ENCODE data around the gene TMEM253.
A peak's percentile ranks its signal among the peaks of the same experiment; 100 is the strongest.

The TMEM253 gene

GRCh38 chr14:21097636-21098075, 3.2 kb upstream of the TMEM253 start:
- H3K27ac ChIP-seq (ENCODE audit: extremely low read depth, low read depth, low read length), result peak overlapping the region; percentile 72
- peaks cover 0 to 7% of the 10 kb centered on the region in 2 experiments; a peak in 1 of 3 replicates for H3K36me3 ChIP-seq (ENCODE audit: control insufficient read depth in 2 of 2, insufficient read depth in 1 of 2, low read length in 2 of 2)
- no peaks in the 10 kb centered on the region for H3K9me3 ChIP-seq (ENCODE audit: control insufficient read depth, insufficient read depth, low read depth, low read length)
- ChIA-PET POLR2A (interaction anchor here (1.4 to 2.9 kb wide), 3 partner anchors 10 to 34 kb away, joined by 3 to 18 read pairs (median 4); partner anchors contain the start of gene ARHGEF40), CTCF (interaction anchor here (0.6 to 6.9 kb wide), 5 partner anchors 9 to 231 kb away, joined by 3 to 136 read pairs (median 6); no protein-coding TSS in a partner anchor)
- peak overlapping the region; percentile 35 for H3K4me3 ChIP-seq (ENCODE audit: low read depth, low read length)
- TF ChIP-seq ZNF785 (tag by site-specific recombination; IDR thresholded peaks at IDR 0.05) (no peak), ZBTB48 (tag by site-specific recombination; IDR thresholded peaks at IDR 0.05) (peak; percentile 8; the same call in 1 of the 2 replicates), PATZ1 (tag by site-specific recombination; IDR thresholded peaks at IDR 0.05) (0 out of 2 replicates have a peak, but pooled peaks have one; percentile 11), ZNF433 (tag by site-specific recombination; IDR thresholded peaks at IDR 0.05; ENCODE audit: low read depth) (no peak), ZNF398 (tag by site-specific recombination; IDR thresholded peaks at IDR 0.05) (peak; percentile 28; the same call in 1 of the 2 replicates), ZNF341 (tag by site-specific recombination; IDR thresholded peaks at IDR 0.05; ENCODE audit: low read depth) (peak; percentile 20; the same call in 1 of the 2 replicates)
- H3K4me1 ChIP-seq (ENCODE audit: control insufficient read depth, insufficient read depth, low read length), result peaks cover 20% of the 10 kb centered on the region

GRCh38 chr14:21098076-21098891, 2.6 kb upstream of the TMEM253 start, which contains the start of gene ZNF219:
ZNF219 (minus strand) TSS chr14:21098655; CDS start chr14:21093591, 5,064 bp downstream.
- CTCF ChIA-PET, result interaction anchor here (1.3 to 6.9 kb wide), 4 partner anchors 9 to 82 kb away, joined by 6 to 136 read pairs (median 7); no protein-coding TSS in a partner anchor
- Histone ChIP-seq H3K4me3 (ENCODE audit: low read depth, low read length) (peak within 1 kb of the TSS; percentile 56), H3K4me1 (ENCODE audit: control insufficient read depth, insufficient read depth, low read length) (peaks cover 23% of the 10 kb centered on the region)
- no peak for TF ChIP-seq KLF10 (tag by site-specific recombination; IDR thresholded peaks at IDR 0.05)
- TF ChIP-seq PATZ1 (tag by site-specific recombination; IDR thresholded peaks at IDR 0.05), result peak; percentile 75
- no peak for TF ChIP-seq ZSCAN5A (tag by site-specific recombination; IDR thresholded peaks at IDR 0.05)
- TF ChIP-seq ZNF341 (tag by site-specific recombination; IDR thresholded peaks at IDR 0.05; ENCODE audit: low read depth), result peak; percentile 82
- TF ChIP-seq ZBTB6 (tag by site-specific recombination; IDR thresholded peaks at IDR 0.05), result 0 out of 2 replicates have a peak, but pooled peaks have one; percentile 23
- peak; percentile 53; the same call in 1 of the 2 replicates for TF ChIP-seq ZNF398 (tag by site-specific recombination; IDR thresholded peaks at IDR 0.05)
- peak; percentile 65 for TF ChIP-seq SP3 (tag by site-specific recombination; IDR thresholded peaks at IDR 0.05)
- no peak for TF ChIP-seq ZNF510 (tag by site-specific recombination; IDR thresholded peaks at IDR 0.05; ENCODE audit: insufficient replicate concordance)
- TF ChIP-seq IKZF3 (tag by site-specific recombination; IDR thresholded peaks at IDR 0.05), result peak; percentile 41; the same call in 1 of the 2 replicates
- peak; percentile 27 for TF ChIP-seq ZBTB26 (tag by site-specific recombination; optimal IDR thresholded peaks at IDR 0.05)
- TF ChIP-seq ZNF600 (tag by site-specific recombination; IDR thresholded peaks at IDR 0.05), result peak; percentile 71
- 0 out of 2 replicates have a peak, but pooled peaks have one; percentile 13 for TF ChIP-seq KLF8 (tag by site-specific recombination; IDR thresholded peaks at IDR 0.05)
- TF ChIP-seq ZSCAN18 (tag by site-specific recombination; IDR thresholded peaks at IDR 0.05), result no peak

More at GRCh38 chr14:21098076-21098891, 2.6 kb upstream of the TMEM253 start, which contains the start of gene ZNF219:
- peak within 1 kb of the TSS; percentile 72 for H3K27ac ChIP-seq (ENCODE audit: extremely low read depth, low read depth, low read length)
- POLR2A ChIA-PET, result interaction anchor here (0.9 to 2.9 kb wide), 4 partner anchors 9 to 35 kb away, joined by 3 to 18 read pairs (median 4); partner anchors contain the start of gene ARHGEF40
- peaks cover 0 to under 1% of the 10 kb centered on the region in 2 experiments; a peak in 1 of 3 replicates for H3K36me3 ChIP-seq (ENCODE audit: control insufficient read depth in 2 of 2, insufficient read depth in 1 of 2, low read length in 2 of 2)
- no peaks in the 10 kb centered on the region for H3K9me3 ChIP-seq (ENCODE audit: control insufficient read depth, insufficient read depth, low read depth, low read length)

All from HEK293 (cell line).